ENCODE measurements around the gene HSPG2. TPM values are rescaled to one million over a fixed set of nuclear protein-coding genes. Genes with fewer than 3 reads are reported as not detected.

Gene HSPG2
- total and polyA plus RNA-seq, 2 of the 13 experiments (the other 11 are each of a cell fraction or from before 2014, with no cell fraction given) = 9.1 to 13.1 TPM

DNA sequence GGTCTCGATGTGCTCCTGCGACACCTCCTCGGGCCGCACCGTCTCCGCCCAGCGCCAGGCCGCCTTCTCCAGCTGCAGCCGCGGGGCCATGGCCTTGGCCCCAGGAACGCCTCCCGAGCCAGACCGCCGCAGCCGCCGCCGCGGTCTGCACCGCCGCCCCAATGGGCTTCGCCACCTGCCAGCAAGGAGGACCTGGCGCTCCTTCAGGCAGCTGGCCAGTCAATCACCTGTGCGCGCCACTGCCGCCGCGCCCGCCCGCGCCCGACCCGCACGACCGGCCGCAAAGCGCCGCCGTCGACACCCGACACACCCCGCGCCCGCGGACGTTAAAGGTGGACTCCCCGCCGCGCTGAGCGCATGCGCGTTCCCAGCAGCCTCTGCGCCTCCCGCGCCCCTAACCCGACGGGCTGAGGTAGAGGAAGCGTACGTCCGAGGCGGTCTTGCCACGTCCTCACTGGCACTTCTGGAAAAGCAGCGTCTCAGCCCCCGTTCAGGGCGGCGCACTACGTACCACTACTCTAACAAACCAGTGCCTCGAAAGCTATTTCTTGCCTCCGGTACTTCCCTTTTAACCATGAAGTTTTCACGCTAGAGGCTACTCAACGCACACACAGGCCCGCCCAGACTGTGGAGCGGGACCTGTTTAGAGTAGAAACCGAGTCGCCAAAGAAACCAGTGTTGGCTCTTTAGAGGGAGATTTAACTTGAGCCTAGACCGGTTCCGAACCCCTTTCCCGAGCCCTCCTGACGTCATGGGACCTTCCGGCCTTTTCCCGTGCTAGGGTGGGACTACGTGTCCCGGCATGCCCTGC, 154.0 kb downstream of the HSPG2 start, which contains the start of gene USP48 (continued):
- TF ChIP-seq GRHL1 (CRISPR knock-in tag; conservative IDR thresholded peaks at IDR 0.05) (no peak), ZFYVE20 (CRISPR knock-in tag; IDR thresholded peaks at IDR 0.05; ENCODE audit: borderline replicate concordance, low read depth) (peak; percentile 65; the same call in 1 of the 2 replicates), PITX1 (CRISPR knock-in tag; IDR thresholded peaks at IDR 0.05) (peak; percentile 39; the same call in 1 of the 2 replicates), RNF2 (conservative IDR thresholded peaks at IDR 0.05; ENCODE audit: low read depth) (no peak), ARNT2 (CRISPR knock-in tag; IDR thresholded peaks at IDR 0.05; ENCODE audit: low read depth) (peak; percentile 93), ZFP41 (CRISPR knock-in tag; IDR thresholded peaks at IDR 0.05; ENCODE audit: borderline replicate concordance) (0 out of 2 replicates have a peak, but pooled peaks have one; percentile 65), HMGA1 (CRISPR knock-in tag; conservative IDR thresholded peaks at IDR 0.05) (no peak), SUZ12 (IDR thresholded peaks at IDR 0.05; ENCODE audit: low read depth, low read length) (peak; percentile 54), ZNF552 (CRISPR knock-in tag; IDR thresholded peaks at IDR 0.05; ENCODE audit: borderline replicate concordance) (no peak), SIX1 (CRISPR knock-in tag; IDR thresholded peaks at IDR 0.05; ENCODE audit: borderline replicate concordance) (no peak), ARNTL (CRISPR knock-in tag; IDR thresholded peaks at IDR 0.05) (peak; percentile 39; the same call in 1 of the 2 replicates), ZC3H4 (CRISPR knock-in tag; IDR thresholded peaks at IDR 0.05; ENCODE audit: borderline replicate concordance) (peak; percentile 97), ZNF468 (CRISPR knock-in tag; IDR thresholded peaks at IDR 0.05) (0 out of 2 replicates have a peak, but pooled peaks have one; percentile 36), SIN3A (IDR thresholded peaks at IDR 0.05; ENCODE audit: borderline replicate concordance, low read depth, low read length) (peak; percentile 58; the same call in 1 of the 2 replicates), HNRNPH1 (optimal IDR thresholded peaks at IDR 0.05; ENCODE audit: low read depth, low read length) (no peak), ZNF652 (CRISPR knock-in tag; IDR thresholded peaks at IDR 0.05; ENCODE audit: borderline replicate concordance, low read depth) (no peak; the same call in 1 of the 2 replicates), SNAI1 (CRISPR knock-in tag; IDR thresholded peaks at IDR 0.05; ENCODE audit: borderline replicate concordance) (0 out of 2 replicates have a peak, but pooled peaks have one; percentile 63), POLR2AphosphoS5 (IDR thresholded peaks at IDR 0.05; ENCODE audit: low read depth, low read length) (peak; percentile 98), KAT7 (CRISPR knock-in tag; IDR thresholded peaks at IDR 0.05; ENCODE audit: borderline replicate concordance) (peak; percentile 93), SIN3B (IDR thresholded peaks at IDR 0.05; ENCODE audit: low read length) (0 out of 2 replicates have a peak, but pooled peaks have one; percentile 38), FIP1L1 (IDR thresholded peaks at IDR 0.05; ENCODE audit: borderline replicate concordance, insufficient read depth, low read depth, low read length) (no peak), ZNF761 (CRISPR knock-in tag; conservative IDR thresholded peaks at IDR 0.05) (peak; percentile 79; the same call in 1 of the 2 replicates), AHR (CRISPR knock-in tag; IDR thresholded peaks at IDR 0.05) (no peak; the same call in 1 of the 2 replicates), CHCHD3 (CRISPR knock-in tag; IDR thresholded peaks at IDR 0.05) (peak; percentile 55; the same call in 1 of the 2 replicates)
- TF ChIP-seq, protein P1, sequence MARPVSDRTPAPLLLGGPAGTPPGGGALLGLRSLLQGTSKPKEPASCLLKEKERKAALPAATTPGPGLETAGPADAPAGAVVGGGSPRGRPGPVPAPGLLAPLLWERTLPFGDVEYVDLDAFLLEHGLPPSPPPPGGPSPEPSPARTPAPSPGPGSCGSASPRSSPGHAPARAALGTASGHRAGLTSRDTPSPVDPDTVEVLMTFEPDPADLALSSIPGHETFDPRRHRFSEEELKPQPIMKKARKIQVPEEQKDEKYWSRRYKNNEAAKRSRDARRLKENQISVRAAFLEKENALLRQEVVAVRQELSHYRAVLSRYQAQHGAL (CRISPR knock-in tag; IDR thresholded peaks at IDR 0.05; ENCODE audit: not compliant biosample characterization) = no peak
- TF ChIP-seq, protein P2, sequence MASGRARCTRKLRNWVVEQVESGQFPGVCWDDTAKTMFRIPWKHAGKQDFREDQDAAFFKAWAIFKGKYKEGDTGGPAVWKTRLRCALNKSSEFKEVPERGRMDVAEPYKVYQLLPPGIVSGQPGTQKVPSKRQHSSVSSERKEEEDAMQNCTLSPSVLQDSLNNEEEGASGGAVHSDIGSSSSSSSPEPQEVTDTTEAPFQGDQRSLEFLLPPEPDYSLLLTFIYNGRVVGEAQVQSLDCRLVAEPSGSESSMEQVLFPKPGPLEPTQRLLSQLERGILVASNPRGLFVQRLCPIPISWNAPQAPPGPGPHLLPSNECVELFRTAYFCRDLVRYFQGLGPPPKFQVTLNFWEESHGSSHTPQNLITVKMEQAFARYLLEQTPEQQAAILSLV (CRISPR knock-in tag; IDR thresholded peaks at IDR 0.05; ENCODE audit: borderline replicate concordance) = no peak; the same call in 1 of the 2 replicates
